Muscle of leg (tissue), 11 donors: ENCODE measurements around the gene NRP2. TPM values are rescaled to one million over a fixed set of nuclear protein-coding genes. Genes with fewer than 3 reads are reported as not detected.
A peak's percentile ranks its signal among the peaks of the same experiment; 100 is the strongest.

Experiments used
- DNase-seq: peaks from one replicate; pipeline ENCODE4 v3.0.0; 2013
- H3K27ac ChIP-seq: one replicate; pipeline ENCODE4 v1.5.1; 2013; ENCODE audit warnings: mild to moderate bottlenecking, low read length, control low read depth
- H3K27me3 ChIP-seq: one replicate; pipeline ENCODE4 v1.6.1; 2013; ENCODE audit warnings: low read length; ENCODE audit not compliant: control insufficient read depth, insufficient read depth
- H3K36me3 ChIP-seq: one replicate; pipeline ENCODE4 v1.6.1; 2013; ENCODE audit warnings: low read length; ENCODE audit not compliant: control insufficient read depth, insufficient read depth
- H3K4me1 ChIP-seq: one replicate; pipeline ENCODE4 v1.6.1; 2013; ENCODE audit warnings: low read length; ENCODE audit not compliant: control insufficient read depth, insufficient read depth
- H3K4me3 ChIP-seq: one replicate; pipeline ENCODE4 v1.5.1; 2013; ENCODE audit warnings: low read length, control low read depth
- H3K9me3 ChIP-seq: replicated peaks from 2 replicates; pipeline ENCODE4 v1.6.1; 2013; ENCODE audit warnings: low read depth, low read length; ENCODE audit not compliant: control insufficient read depth
- WGBS: methylation state at CpG from one replicate; pipeline ENCODE4 v1.1.5; 2013; ENCODE audit warnings: missing lambda C conversion rate; ENCODE audit not compliant: insufficient coverage; 5-methylcytosine and 5-hydroxymethylcytosine counted together
- polyA plus RNA-seq, 8 donors: library from polyadenylated mRNA; unstranded; fragments of 120-200 nt; gene quantifications; one replicate each; pipeline versions ENCODE4 v1.2.1 to v1.2.3, GENCODE V29; 2013; ENCODE audit warnings: inconsistent platforms in 1 of 8, low replicate concordance in 1 of 8; ENCODE audit not compliant: insufficient read length in 8 of 8, insufficient read depth in 1 of 8
- total RNA-seq: library from RNA; stranded (reverse); fragments of 120-200 nt; gene quantifications from one replicate; pipeline ENCODE4 v1.2.4, GENCODE V29; 2013

NRP2 gene
- total and polyA plus RNA-seq, 9 donors: 11.6 to 27.9 (median 18.6) TPM

DNA sequence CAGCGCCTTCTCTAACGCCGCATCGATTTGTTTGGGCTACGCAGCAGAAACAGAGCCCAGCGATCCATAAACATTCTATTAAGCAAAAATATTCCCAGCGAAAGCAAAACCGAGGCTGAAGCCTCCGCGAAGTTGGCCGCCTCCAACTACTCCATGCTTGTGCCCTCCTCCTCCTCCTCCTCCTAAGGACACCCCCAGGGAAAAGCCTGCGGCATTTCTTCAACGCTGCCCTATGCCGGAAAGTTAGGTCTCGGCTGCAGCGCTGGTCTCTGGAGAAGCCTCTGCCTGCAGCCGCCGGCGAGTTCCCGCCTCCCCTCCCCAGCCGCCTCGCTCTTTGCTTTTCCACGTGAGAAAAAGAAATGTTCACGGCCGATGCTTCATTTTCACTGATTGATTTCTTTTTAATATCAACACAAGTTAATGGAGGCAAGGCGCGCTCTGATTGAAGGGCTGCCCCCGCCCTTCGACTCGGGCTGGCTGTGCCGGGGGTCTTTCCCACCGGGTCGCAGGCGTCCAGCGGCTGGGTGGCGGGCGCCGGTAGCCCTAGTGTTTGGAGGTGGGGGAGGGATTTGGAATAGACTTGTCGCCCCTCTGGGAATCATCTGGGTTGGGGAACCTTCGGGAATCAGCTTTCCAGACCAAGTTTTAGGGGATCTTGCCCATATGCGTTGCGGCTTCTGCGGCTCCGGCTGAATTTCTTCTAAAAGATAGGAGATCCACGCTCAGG lies 3.9 kb downstream of the NRP2 start:
- DNase-seq: peak; percentile 44
- H3K27me3 ChIP-seq: peaks cover 48% of the 10 kb centered on the region
- peaks cover 35% of the 10 kb centered on the region for H3K4me1 ChIP-seq
- peak overlapping the region; percentile 68 for H3K4me3 ChIP-seq
- no peaks in the 10 kb centered on the region for H3K9me3 ChIP-seq
- 2% methylated on average over 42 of the region's 45 CpGs for WGBS
- no peaks in the 10 kb centered on the region for H3K36me3 ChIP-seq
- H3K27ac ChIP-seq: no peak overlapping the region

DNA sequence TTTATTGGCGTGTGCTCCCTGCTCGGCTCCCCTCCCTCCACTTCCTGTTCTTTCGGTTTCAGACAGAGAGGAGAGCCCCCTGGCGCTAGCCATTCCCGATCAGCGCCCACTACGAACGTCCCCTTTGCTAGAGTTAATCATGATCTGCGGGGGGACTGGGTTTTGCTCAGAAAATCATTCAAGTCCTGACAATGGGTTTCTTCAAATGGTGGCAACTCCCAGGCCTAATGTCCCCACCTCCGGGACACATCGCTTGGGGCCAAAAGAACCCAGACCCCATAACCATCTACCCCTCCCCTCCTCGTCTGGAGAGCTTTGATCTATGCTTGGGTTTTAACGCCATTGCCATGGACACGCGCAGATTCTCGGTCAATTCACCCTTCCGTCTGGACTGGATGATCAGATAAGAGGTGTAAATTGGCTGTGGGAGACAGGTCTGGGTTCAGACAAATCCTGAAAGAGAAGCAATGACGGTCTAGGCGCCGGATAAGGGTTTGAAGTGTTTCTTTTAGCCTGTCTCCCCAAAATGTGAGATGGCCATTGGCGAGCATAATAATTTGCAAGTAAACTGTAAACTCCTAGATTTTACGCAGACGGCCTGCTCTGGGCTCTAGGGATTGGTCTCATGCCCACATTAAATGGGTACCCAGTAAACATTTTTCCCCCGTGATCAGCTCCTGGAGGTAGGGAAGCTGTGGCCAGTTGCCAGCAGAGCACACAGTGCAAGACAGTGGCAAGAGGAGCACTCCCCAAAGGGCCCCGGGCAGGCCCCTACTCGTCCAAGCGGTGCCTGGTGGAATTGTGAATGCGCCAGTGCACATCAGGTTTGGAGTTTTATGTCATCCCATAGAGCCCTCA lies 4.7 kb downstream of the NRP2 start:
- H3K4me1 ChIP-seq: peaks cover 30% of the 10 kb centered on the region
- WGBS: 57% methylated on average over 19 of the region's 28 CpGs
- no peaks in the 10 kb centered on the region for H3K36me3 ChIP-seq
- peak overlapping the region; percentile 68 for H3K4me3 ChIP-seq
- no peaks in the 10 kb centered on the region for H3K9me3 ChIP-seq
- DNase-seq: peak; percentile 61
- no peak overlapping the region for H3K27ac ChIP-seq
- peaks cover 44% of the 10 kb centered on the region for H3K27me3 ChIP-seq

DNA sequence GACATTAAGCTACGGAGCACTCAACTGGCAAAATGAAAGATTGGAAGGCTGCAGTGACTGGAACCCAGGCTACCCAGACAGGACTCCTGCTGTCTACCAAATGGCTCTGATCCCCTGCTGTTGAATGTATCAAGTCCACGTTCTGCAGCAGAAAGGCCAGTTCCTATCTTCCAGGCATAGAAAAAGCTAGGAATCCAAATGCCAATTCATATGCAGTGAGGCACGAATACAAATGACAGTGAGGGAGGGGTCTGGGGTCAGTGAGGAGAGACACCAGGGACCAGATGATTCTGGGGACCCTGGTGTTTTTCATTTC lies 5.3 kb downstream of the NRP2 start:
- Histone ChIP-seq H3K27me3 (peaks cover 41% of the 10 kb centered on the region), H3K4me3 (no peak overlapping the region), H3K36me3 (no peaks in the 10 kb centered on the region), H3K27ac (no peak overlapping the region), H3K9me3 (no peaks in the 10 kb centered on the region), H3K4me1 (peaks cover 28% of the 10 kb centered on the region)
- no peak for DNase-seq
- 68% methylated on average over 3 of the region's 3 CpGs for WGBS

DNA sequence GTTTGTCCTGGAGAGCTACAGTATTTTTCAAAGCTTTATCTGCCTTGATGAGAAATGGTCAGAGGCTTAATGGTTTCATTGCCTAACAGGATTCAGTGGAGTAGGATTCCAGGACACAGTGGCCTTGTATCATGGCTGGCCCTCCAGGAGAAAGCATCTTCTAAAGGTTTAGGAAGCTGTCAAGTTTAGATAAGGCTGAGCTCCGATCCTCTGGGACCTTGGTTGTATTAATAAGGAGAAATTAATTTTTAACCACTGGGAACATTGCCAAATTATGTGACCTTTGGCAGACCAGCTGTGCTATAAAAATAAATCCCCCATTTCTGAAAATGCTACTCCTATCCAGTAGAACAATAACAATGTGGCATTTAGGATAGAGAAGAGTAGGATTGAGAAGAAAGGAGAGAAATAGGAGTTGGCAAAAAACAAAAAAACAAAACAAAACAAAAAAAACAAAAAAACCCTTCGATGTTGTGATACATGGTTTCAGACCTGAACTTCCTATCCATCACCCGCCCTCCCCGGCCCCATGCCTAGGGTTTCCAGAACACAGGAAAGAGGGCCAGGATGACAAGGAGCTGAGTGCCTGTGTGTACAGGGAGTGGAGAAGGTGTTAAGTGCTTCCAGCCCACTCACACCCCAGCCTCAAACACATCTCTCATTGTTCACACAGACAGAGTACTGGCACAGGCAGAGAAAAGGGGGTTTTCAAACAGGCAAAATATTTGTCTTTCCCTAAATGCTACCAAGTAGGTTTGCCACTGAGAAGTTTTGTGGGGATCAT lies 6.3 kb downstream of the NRP2 start:
- H3K9me3 ChIP-seq: no peaks in the 10 kb centered on the region
- no peak overlapping the region for H3K4me3 ChIP-seq
- H3K27me3 ChIP-seq: peaks cover 33% of the 10 kb centered on the region
- H3K27ac ChIP-seq: no peak overlapping the region
- H3K4me1 ChIP-seq: peaks cover 23% of the 10 kb centered on the region
- DNase-seq: no peak
- WGBS: no CpG with 5 or more reads among the region's 4 CpGs
- no peaks in the 10 kb centered on the region for H3K36me3 ChIP-seq

DNA sequence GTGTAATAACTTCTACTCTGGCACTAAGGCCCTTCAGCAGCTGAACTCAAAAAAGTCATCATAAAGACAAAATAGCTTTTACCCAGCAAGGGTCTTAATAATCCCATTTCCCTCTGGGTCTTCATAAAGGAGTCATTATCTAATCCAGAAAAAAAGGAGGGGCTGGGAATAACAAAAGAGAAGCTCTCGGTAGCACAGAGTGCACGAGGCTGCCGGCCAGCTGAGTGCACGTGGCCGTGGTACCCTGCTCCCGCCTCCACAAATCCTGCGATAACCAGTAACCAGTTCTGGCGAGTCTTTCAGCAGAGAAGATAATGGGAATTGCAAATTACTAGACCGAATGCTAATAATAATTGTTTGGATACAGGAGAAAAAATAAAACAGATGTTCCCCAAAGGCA lies 7.5 kb downstream of the NRP2 start:
- peaks cover 11% of the 10 kb centered on the region for H3K4me1 ChIP-seq
- 55% methylated on average over 4 of the region's 9 CpGs for WGBS

DNA sequence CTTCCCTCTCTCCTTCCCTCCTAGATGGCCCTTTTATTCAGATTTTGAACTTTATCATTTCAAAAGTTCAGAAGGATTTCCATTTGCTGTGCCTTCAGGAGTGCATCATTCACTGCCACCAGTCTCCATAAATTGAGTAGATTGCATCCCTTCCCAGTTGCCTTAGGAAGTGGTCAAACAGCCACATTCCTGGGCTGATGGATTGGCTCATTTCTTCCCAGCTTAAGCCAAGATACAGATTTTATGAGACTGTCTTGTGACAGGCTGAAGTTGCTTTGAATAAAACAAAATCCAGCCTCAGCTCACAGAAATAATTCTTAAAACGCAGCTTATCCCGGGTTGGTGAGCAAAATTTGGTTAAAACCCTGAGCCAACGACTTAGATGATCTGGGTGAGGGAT lies 9.8 kb downstream of the NRP2 start:
- DNase-seq: peak; percentile 44
- no CpG with 5 or more reads among the region's 3 CpGs for WGBS
- no peaks in the 10 kb centered on the region for H3K4me1 ChIP-seq
- no peak overlapping the region for H3K4me3 ChIP-seq
- no peaks in the 10 kb centered on the region for H3K9me3 ChIP-seq
- no peak overlapping the region for H3K27ac ChIP-seq
- H3K27me3 ChIP-seq: peaks cover 2% of the 10 kb centered on the region
- H3K36me3 ChIP-seq: no peaks in the 10 kb centered on the region

More for the DNA sequence above, 7.5 kb downstream of the NRP2 start:
- DNase-seq: no peak
- peaks cover 21% of the 10 kb centered on the region for H3K27me3 ChIP-seq
- no peaks in the 10 kb centered on the region for H3K36me3 ChIP-seq
- no peak overlapping the region for H3K27ac ChIP-seq
- no peaks in the 10 kb centered on the region for H3K9me3 ChIP-seq
- no peak overlapping the region for H3K4me3 ChIP-seq

DNA sequence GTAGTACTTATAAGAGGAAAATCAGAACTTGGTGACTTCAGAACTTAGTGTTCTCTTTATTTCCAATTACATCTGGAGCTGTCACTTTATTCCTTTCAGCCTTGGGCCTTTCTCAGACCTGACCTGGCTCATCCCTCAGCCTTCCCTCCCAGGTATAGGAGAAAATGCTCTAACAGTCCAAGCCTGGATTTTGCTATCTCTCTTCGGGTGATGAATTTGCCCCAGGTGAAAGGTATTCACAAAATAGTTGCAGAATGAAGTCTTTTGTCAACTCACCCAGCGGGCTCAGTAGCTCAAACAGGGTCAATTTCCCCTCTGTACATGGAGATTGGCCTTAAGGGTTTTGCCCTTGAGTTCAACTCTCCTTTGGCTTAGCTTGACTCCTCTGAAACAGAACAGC lies 12.0 kb downstream of the NRP2 start:
- Histone ChIP-seq H3K9me3 (no peaks in the 10 kb centered on the region), H3K4me1 (peaks cover 3% of the 10 kb centered on the region), H3K36me3 (no peaks in the 10 kb centered on the region), H3K4me3 (no peak overlapping the region), H3K27ac (no peak overlapping the region), H3K27me3 (no peaks in the 10 kb centered on the region)
- WGBS: no CpG with 5 or more reads among the region's 2 CpGs
- DNase-seq: no peak

DNA sequence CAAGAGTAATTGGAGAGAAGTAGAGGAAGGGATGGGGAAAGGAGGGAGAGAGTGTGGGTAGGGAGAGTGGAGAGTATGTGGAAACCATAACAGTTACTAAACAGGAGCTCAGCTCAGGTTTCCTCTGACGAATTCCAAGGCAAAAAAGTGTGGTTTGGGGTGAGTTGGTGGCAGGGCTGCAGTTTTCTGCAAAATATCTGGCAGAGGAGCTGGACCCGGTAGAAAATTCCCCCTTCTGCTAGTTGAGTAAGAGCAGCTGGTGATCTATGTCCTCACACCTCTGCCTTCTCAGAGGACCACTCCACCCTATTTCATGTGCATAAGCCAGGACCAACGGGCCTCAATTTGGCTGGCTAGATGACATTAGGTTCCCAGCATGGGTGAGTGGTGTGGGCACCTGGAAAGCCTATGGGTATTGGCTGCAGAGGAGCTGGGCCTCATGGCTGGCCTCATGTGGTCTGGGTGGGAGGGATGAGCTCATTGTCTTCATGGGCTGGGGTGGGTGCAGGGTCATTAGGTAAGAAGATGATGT lies 13.2 kb downstream of the NRP2 start:
- H3K4me1 ChIP-seq: peaks cover 3% of the 10 kb centered on the region
- no peak overlapping the region for H3K27ac ChIP-seq
- H3K27me3 ChIP-seq: no peaks in the 10 kb centered on the region
- no peaks in the 10 kb centered on the region for H3K36me3 ChIP-seq
- no peak for DNase-seq
- WGBS: 60% methylated on average over 1 of the region's 3 CpGs
- no peak overlapping the region for H3K4me3 ChIP-seq
- H3K9me3 ChIP-seq: no peaks in the 10 kb centered on the region

DNA sequence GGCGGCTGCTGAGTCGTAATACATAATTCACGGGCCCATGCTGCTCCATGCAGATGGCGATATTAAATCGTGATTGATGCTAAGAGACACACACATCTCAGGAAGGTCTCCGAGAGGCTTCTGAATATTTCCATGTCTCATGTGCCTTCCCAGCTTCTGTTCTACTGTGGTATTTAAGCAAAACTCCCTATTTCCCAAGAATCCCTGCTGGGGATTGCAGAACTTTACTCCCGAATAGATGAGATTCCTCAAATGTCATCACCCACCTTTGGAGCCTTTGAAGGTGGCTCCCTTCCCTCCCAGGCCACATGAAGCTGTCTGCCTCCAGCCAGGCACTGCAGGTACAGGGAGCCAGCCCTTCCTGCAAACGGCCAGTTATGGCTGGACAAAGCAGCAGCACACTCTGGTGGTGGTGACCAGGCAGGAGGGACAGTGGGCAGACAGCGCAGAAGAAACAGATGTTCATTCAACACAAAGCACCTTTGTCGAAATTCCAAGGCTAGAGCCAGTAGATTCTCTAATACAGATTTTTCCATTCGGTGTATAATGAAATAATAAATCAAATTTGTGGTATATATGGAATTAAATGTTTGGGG lies 14.1 kb downstream of the NRP2 start:
- 77% methylated on average over 7 of the region's 11 CpGs for WGBS
- no peak overlapping the region for H3K27ac ChIP-seq
- no peaks in the 10 kb centered on the region for H3K27me3 ChIP-seq
- peaks cover 6% of the 10 kb centered on the region for H3K4me1 ChIP-seq
- H3K4me3 ChIP-seq: no peak overlapping the region
- DNase-seq: no peak
- H3K36me3 ChIP-seq: no peaks in the 10 kb centered on the region
- no peaks in the 10 kb centered on the region for H3K9me3 ChIP-seq
